Measurements from ENCODE around the gene COPS3.

DNA sequence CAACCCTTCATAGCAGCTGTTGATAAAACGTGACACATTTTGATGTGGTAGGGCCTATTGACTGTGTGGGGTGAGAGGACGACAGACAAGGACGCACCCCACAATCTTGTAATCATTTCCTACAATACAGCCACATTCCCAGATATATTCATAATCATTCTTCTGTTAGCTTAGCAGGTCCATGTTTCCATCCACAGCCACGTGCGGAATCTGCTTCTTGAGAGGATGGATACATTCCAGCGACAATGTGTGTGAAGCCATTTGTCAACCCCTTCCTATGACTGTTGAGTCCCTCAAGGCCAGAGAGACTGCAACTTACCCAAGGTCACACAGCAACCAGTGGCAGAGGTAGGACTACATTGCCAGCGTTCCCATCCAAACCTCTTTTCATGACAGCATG, 8.7 kb upstream of the COPS3 start:
- TF ChIP-seq POLR2AphosphoS5 (IDR thresholded peaks at IDR 0.05; ENCODE audit: low read depth, low read length): no peak
- TF ChIP-seq POLR2A (IDR thresholded peaks at IDR 0.05; ENCODE audit: low read depth, low read length): no peak
